ENCODE measurements around the gene ARMC7.

ARMC7 gene

DNA sequence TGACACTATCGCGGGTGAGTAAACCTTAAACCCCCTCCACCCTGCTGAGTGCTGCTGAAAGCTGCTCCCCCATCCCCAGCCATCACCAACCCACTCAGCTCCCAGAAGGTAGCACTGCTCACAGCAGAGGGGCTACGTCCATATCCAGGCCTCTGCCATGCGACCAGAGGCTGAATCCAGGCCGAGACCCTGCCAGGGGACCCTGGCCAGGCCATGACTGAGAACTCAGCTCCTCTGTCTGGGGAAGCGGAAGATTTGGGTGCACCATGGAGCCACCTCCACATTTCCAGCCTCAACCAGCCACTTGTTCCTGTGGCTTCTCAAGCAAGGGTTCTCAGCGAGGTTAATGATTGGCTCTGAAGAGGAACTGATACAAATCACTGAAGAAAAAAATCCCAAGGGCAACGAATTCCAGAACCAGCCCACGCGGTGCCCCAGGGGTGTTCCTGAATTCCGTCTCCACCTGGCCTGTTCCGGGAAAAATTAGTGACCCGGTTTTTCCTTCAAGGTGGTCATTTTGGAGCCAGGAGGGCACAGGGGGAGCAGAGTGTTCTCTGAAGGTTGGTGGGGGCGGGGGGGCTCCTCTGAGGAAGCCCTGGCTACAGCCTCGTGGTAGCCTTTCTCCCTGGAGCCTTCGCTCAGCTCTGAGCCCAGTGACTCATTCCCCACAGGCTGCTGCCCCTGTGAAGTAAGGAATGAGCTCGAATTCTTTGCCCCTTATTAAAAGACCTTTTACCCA lies 31.3 kb upstream of the ARMC7 start:
- no peak for DNase-seq

DNA sequence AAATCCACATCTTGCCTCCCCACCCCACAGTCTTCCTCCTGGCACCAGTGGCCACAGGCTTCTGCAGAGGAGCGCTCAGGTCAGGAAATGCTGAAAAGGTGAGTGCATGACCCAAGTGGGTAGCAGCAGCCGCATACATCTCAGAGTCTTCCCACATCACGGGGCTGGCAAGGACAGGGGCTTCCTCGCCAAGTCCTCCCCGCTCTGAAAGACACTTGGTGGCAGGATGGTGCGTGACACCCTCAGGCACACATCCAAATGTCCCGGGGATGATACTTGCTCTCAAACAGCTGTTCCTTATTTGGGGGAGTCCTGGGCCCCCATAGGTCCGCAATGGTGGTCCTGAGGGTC lies 30.8 kb upstream of the ARMC7 start:
- no peak for DNase-seq

DNA sequence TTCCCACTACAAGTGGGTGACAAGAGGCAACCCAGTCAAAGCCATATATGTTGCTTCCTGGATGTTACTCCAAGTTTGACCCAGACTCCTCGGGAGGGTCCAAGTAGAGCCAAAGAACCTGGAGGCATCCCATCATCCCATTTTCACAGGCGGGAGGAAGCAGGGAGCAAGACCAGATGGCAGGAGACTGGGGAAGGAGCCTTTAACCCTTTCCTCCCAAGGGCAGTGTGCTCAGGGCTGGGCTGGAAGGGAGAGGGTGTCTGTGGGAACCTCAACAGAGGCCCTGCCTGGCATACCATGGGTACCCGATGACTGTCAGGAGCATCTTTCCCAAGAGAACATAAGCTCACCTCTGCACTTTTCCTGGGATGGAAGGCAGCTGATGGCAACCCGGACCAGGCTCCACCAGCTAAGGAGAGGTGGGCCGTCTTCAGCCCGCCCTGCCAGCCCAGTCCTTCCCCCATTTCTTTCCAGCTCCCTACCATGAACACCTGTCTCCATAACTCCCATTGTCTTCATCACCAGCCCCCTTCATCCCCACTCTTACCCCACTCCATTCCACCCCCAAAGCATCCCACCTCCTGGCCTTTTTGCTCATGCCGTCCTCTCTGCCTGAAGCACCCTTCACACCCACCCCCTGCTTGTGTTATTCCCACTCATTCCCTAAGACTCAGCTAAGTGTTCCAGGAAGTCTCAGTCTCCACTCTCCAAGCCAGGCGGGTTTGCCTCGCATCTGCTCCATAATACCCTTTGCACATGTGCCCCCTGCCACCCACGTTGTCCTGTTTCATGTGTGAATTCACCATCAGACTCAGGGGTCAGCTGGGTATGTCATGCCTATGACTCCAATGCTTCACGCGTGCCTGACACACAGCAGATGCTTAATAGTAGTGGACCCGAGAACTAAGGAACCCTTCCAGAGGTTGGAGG lies 27.9 kb upstream of the ARMC7 start:
- DNase-seq: no peak

DNA sequence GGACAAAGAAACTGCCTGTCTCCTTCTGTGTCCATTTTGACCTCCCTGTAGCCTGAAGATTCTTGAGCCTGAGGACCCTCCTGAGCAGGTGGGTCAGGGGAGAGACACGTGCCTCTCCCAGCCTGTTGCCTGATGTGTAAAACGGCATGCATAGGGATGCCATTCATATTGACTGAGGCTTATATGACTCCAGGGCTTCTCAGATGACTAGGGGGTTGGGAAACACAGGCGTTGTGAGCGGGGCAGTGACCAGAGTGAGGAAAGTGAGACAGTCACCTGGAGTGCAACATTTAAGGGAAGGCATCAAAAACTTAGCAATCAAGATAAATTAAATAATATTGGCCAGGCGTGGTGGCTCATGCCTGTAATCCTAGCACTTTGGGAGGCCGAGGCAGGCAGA lies 27.1 kb upstream of the ARMC7 start:
- DNase-seq: no peak

DNA sequence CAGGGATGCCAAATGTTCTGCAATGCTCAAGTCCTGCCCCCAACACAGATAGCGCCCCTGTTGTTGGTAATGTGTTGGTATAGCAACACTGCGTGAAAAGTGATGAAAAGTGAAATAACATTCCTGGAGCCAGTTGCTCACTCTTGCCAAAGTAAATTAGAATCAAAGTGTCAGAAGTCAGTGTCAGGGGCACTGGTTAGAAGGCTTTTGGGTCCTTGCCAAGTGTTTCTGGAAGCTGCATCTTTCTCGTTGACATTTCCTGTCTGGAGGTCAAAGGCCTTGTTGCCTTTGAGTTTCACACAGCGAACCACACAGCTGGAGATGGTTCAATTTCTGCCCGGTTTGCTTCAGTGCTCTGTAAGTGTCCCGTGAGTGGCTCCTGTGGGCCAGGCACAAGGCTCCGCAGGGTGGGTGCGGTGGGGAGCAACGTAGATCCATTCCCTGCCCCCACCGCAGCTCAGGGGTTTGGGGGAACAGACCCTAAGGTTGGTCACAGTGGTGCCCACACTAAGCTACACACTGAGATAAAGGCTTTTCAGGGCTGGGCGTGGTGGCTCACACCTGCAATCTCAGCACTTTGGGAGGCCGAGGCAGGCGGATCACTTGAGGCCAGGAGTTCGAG lies 25.6 kb upstream of the ARMC7 start:
- no peak for DNase-seq

DNA sequence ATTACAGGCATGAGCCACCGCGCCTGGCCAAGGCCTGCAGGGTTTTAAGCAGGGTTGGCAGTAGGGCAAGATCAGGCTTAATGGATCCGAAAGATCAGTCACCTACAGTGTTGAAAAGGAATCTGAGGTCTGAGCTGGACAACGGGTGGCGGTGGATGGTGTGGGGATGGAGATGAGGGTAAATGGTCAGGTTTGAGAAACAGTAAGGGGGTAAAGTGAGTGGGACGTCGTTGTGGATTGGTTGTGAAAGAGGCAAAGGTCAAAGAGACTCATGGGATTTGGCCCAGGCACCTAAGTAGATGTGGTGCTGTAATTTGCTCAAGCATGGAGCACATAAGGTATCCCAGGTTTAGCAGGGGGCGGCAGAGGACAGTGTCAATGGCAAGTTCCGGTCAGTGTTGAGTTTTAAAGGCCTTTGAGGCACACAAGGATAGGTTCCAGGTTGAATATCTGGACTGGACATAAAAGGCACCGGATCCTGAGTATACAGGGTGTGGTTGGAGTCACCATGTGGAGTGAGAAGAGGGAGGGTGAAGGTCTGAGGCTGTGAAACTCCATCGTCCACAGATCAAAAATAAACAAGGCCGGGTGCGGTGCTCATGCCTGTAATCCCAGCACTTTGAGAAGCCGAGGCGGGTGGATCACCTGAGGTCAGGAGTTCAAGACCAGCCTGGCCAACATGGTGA lies 23.1 kb upstream of the ARMC7 start:
- no peak for DNase-seq

DNA sequence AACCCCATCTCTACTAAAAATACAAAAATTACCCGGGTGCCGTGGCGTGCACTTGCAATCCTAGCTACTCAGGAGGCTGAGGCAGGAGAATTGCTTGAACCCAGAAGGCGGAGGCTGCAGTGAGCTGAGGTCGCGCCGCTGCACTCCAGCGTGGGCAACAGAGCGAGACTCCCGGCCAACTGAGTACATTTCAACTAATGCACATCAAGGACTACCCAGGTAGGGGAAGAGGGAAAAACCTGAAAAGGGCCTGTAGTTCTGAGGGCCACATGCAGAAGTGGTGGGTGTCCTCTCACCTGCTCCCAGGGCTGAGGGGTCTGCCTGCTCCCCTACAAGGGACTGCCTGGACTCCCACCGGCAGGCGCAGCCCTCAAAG lies 22.6 kb upstream of the ARMC7 start:
- DNase-seq: no peak

DNA sequence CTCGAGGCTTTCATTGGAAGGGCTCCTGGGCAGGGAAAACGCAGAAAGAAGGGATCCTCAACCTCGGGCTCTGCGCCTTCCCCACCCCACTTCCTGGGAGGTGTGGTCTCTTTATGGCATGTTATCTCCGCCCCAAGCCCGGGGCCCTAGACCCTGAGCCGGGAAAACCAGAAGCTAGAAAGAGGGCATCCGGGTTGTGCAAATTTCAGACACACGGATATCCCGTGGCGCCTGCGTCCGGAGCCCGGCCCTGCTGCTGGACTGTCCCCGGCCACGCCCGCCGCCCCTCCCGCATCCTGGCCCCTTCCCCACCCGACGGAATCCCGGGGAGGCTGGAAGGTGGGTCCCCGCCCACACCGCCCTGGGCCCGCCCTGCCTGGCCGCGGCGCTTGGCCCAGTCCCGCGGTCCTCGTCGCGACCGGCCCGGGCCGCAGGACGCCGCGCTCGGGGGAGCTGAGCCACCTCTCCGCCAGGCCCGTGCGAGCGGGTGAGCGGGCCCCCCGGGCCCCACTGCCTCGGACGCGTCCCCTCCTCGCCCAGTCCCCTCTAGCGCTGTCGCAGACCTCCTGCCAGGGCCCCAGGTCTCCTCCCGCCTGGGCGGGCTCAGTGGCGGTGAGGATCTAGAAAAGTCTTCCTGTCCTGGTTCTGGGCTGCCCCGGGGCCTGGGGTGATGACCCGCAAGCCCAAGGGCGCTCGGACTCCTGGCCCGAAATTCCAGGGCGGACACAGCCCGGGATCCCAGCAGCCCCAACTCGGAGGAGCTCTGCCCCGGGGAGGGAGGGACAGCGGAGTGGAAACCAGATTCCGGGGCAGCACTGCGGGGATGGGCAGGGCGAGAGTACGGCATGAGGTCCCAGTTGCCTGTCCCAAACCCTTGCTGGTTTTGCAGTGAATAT lies 22.0 kb upstream of the ARMC7 start, which contains the start of gene SLC16A5:
SLC16A5 (plus strand) TSS at position 397 of the 896 bp plus-strand sequence. CDS start 5,683 bp downstream, outside the sequence.
- DNase-seq: peak; percentile 39

DNA sequence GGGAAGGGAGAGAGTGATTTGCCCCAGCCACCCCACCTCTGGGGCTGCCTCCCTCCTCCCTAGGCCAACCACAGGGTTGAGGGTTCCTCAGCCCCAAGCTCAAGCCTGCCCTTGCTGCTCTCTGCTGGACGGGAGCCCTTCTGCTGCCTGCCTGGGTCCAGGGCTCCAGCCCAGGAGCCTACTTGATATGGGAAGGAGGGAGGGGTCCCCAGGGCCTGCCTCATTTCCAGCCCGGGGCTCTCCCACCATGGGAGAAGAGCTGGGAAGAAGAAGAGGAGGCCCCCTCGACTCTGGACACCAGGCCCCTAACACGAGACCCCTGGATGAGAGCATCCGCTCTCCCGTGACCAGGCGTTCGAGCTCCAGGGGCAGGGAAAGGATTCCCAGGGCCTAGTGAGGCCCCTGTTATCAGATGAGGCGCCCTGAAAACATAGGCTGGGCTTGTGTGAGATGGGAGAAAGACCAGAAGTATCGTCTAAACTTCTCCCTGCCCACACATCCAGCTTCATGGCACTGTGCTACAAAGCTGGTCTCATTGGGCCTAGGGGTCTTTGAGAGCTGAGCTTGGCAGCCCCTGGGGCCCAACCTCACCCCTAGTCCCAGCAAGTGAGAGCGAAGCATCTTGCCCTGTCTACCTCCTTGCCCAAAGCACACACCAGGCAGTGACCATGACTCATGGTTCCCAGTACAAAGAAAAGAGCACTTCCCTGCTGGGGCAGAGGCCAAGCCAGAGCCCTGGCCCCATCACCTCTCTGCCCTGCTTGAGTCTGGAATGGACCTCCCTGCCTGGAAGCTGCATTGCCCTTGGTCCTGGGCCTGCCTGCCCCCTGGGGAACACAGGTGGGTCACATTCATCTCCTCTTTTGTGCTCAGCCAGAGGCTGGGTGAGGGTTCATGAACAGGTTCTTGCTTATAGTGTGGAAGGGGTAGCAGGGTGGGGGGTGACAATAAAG lies 21.0 kb upstream of the ARMC7 start:
- DNase-seq: no peak

DNA sequence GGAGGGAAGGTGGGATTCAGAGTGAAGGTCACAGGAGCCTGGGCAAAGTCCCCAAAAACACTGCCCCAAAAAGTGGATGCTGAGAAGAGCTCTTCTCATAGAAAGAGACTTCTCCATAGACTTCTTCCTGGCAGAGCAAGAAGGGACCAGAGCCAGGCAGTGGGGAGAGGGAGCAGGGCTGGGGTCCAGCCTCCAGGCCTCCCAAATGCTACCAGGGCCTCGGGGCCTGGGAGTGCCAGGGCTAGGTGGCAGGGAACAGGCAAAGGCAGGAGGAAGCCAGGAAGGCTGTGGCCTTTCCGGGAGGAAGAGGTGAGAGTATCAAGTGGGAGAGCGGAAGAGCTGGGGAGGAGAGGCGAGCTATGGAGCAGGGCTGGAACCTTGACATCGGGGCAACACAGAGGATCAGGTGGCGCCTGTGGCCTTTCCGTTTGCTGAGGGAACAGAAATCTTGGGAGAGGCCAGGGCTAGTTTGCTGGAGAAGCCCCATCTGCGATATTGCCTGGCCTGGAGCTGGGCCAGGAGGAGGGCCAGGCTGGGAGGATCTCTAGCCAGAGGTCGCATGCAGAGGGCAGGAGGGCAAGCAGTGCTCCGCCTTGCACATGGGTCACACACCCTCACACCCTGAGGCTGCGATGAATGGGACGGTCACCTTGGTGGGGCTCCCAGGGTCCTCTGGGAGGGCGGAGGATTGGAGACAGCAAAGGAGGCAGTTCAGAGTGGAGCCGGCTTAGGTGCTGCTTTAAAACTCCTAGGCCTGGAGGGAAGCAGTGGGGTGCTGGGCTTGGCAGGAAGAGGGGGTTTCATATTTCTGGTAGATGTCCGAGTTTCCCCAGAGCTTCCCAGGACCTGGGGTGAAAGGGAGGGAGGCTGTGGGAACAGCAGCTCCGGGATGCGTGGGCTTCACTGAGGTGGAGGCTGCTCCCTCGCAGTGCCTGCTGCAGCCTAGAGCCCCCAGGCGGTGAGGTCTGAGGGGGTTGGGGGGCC lies 18.6 kb upstream of the ARMC7 start:
- DNase-seq: no peak

DNA sequence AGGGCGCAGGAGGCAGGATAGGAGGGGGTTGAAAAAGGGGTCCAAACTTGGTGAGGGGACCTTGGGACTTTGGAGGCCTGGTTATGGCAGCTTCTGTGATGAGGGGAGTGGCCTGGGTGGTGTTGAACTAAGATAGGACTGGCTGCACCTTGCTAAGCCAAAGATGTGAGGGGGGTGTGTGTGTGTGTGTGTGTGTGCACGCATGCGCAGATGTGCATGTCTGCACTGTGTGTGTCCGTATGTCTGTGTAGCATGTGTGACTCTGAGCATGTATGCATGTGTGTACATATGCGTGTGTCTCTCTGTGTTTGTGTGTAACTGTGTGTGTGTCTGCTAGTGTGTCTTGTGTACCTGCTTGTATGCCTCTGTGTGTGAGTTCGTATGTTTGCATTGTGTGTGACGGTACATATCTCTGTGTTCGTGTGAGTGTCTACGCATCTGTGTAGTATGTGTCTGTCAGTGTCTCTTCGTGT lies 17.9 kb upstream of the ARMC7 start:
- DNase-seq: no peak

DNA sequence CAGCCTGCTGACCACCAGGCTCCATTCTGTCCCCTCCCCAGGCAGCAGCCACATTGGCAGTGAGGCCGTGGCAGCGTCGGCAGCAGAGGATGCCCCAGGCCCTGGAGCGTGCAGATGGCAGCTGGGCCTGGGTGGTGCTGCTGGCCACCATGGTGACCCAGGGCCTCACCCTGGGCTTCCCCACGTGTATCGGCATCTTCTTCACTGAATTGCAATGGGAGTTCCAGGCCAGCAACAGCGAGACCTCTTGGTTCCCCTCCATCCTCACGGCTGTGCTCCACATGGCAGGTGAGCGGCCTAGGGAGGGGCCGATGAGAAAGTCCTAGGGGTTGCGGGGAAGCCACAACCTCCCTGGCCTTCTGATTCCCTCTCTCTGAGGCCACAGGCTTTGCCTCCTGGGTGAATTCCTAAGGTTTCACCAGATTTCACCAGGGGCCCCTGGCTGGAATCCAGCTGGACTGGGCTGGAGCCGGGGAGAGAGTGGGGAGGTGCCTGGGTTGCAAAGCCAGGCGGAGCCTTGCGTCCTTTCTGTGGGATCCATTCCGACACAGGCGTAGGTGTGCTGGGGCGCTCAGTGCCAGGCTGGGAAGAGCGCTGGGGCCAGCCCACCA lies 16.1 kb upstream of the ARMC7 start:
- no peak for DNase-seq

DNA sequence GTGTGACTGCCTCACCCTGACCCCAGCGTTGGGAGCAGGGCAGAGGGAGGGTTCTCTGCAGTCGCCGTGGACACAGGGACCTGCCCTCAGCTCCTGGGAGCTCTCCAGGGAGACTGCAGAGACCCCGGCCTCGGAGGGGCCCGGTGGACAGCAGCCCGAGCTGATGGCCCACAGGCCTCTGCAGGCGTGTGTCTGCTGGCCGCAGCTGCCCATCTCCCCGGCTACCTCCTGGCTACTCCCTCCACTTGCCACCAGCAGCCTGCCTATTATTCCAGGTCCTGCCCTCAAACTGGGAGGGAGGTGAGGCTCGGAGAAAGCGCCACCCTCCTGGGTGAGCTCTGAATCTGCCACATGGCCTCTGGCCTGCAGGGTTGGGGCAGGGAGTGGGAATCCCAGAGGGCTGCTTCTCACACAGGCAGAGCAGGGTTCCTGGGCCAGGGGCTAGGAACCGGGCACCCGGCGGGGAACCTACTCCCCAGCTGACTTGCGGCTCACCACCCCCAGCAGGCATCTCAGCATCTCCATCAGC lies 14.8 kb upstream of the ARMC7 start:
- DNase-seq: no peak

DNA sequence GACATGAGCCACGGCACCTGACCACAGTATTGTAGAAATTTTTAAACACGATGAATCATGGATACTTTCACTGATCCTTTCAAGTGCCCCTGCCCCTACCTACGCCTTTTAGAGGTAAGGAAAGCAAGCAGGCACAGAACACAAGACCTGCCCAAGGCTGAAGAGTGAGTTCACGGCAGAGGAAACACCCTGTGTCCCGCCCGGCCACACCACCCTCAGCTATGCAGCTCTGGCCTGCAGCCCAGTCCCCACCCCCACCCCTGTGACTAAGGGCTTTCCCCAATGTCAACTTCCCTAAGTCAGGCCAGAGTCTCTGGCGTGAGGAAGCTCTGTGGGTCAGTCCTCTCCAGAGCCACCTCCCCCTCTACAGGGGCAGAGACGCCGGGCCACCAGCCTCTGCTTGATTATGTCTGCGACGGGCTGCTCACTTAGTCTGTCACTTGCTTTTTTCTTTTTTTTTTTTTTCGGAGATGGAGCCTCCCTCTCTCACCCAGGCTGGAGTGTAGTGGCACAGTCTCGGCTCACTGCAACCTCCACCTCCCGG lies 13.6 kb upstream of the ARMC7 start:
- no peak for DNase-seq

DNA sequence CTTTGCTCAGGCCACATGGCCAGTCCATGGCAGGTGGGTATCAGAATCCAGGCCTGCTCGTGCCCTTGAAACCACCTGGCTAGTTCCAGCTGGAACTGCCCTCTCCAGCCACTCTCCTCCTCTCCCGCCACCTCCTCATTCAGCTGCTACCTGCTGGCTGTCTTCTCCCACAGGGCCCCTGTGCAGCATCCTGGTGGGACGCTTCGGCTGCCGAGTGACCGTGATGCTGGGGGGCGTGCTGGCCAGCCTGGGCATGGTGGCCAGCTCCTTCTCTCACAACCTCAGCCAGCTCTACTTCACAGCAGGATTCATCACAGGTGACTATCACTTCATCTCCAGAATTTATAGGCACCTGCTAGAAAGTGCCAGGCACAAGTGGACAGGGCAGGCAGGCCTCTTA lies 11.9 kb upstream of the ARMC7 start:
- DNase-seq: no peak

DNA sequence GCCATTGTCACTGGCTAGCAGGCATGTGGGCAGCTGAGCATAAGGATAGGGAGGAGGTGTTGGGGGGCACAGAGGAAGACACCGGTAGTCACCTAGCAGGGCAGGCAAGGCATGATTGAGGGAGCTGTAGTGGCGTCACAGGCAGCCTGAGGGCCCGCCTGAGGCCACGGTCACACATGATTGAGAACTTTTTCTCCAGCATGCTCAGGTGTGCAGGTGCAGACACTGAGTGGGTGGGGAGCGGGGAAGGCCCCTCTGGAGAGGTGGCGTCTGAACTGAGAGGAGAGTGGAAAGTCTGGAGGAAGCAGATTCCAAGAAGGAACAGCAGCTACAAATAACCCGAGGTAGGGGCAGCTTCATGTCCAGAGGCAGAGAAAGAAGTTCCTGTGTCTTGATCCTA lies 10.9 kb upstream of the ARMC7 start:
- DNase-seq: no peak

DNA sequence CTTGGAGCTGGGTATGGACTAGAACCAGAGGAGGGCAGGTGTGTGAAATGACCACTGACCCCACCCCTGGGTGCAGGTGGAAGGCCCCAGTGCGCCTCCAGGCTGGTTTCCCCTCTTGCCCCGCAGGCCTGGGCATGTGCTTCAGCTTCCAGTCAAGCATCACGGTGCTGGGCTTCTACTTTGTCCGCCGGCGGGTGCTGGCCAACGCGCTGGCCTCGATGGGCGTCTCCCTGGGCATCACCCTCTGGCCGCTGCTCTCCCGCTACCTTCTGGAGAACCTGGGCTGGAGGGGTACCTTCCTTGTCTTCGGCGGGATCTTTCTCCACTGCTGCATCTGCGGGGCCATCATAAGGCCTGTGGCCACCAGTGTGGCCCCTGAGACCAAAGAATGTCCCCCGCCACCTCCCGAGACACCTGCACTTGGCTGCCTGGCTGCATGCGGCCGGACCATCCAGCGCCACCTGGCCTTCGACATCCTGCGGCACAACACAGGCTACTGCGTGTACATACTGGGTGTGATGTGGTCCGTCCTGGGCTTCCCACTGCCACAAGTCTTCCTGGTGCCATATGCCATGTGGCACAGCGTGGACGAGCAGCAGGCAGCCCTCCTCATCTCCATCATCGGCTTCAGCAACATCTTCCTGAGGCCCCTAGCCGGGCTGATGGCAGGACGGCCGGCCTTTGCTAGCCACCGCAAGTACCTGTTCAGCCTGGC lies 9.7 kb upstream of the ARMC7 start:
- DNase-seq: no peak

DNA sequence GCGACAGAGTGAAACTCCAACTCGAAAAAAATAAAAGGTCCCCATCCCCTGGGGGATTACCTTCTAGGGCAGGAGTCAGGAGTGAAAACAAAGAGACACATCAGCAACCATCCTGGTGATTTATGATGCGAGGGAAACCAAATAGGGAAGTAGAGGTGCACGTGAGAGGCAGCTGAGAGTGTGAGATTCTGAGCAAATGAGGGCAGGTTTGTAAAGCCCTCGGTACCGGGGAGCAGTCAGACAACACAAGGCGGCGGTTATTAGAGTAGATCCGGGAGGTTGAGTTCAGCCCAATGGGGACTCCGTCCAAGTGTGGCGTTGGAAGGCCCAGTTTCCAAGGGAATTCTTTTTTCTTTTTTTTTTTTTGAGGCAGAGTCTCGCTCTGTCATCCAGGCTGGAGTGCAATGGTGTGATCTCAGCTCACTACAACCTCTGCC lies 7.4 kb upstream of the ARMC7 start:
- no peak for DNase-seq
